ENCODE results near the gene KRTAP12-4. TPM values are rescaled to one million over a fixed set of nuclear protein-coding genes. Genes with fewer than 3 reads are reported as not detected.

Gene KRTAP12-4
- total RNA-seq, 1 experiment from 2014 or later, result not detected

- H3K36me3 ChIP-seq (ENCODE audit: low read depth), result no peaks in the 10 kb centered on the region
- H3K4me2 ChIP-seq, result no peak overlapping the region
- peaks cover 92% of the 10 kb centered on the region for H3K27me3 ChIP-seq (ENCODE audit: insufficient read depth, low read depth)
- no TSS peak for BruUV-seq (replicated peaks)
- H3K79me2 ChIP-seq (ENCODE audit: low read depth), result no peaks in the 10 kb centered on the region
- no peaks in the 10 kb centered on the region for H4K20me1 ChIP-seq (ENCODE audit: insufficient read depth)
- no peaks in the 10 kb centered on the region for H3K9me3 ChIP-seq (ENCODE audit: insufficient read depth, low read depth)
- H3K9me2 ChIP-seq (ENCODE audit: insufficient read depth), result no peaks in the 10 kb centered on the region
- no peak overlapping the region for H3K27ac ChIP-seq
- no peak for DNase-seq
- no peak overlapping the region for H2AFZ ChIP-seq
- intact Hi-C loops (cut with micrococcal nuclease; ENCODE audit: unreplicated experiment), result no loop called here
- ChIA-PET POLR2A (ENCODE audit: unreplicated experiment) (no interaction called here), CTCF (no interaction called here)
- no peaks in the 10 kb centered on the region for H3K4me1 ChIP-seq (replicated peaks; ENCODE audit: insufficient read depth)
- no peak for TF ChIP-seq EZH2 (IDR thresholded peaks at IDR 0.05; ENCODE audit: low read depth)
- TF ChIP-seq CTCF (conservative IDR thresholded peaks at IDR 0.05), result no peak
- H3K4me3 ChIP-seq, result no peak overlapping the region
- no peaks in the 10 kb centered on the region for H3F3A ChIP-seq (ENCODE audit: insufficient read depth, low read depth)
These were observed 30.0 kb upstream of the KRTAP12-4 start for GRCh38 chr21:44684483-44684882.

GRCh38 chr21:44684077-44684476 lies 29.6 kb upstream of the KRTAP12-4 start:
- H3K9me2 ChIP-seq (ENCODE audit: insufficient read depth), result no peaks in the 10 kb centered on the region
- ChIA-PET CTCF (no interaction called here), POLR2A (ENCODE audit: unreplicated experiment) (no interaction called here)
- DNase-seq, result no peak
- no peaks in the 10 kb centered on the region for H3K79me2 ChIP-seq (ENCODE audit: low read depth)
- H3K4me3 ChIP-seq, result no peak overlapping the region
- H3K4me1 ChIP-seq (replicated peaks; ENCODE audit: insufficient read depth), result no peaks in the 10 kb centered on the region
- no peak overlapping the region for H3K27ac ChIP-seq
- H3F3A ChIP-seq (ENCODE audit: insufficient read depth, low read depth), result no peaks in the 10 kb centered on the region
- peaks cover 91% of the 10 kb centered on the region for H3K27me3 ChIP-seq (ENCODE audit: insufficient read depth, low read depth)
- H4K20me1 ChIP-seq (ENCODE audit: insufficient read depth), result no peaks in the 10 kb centered on the region
- TF ChIP-seq EZH2 (IDR thresholded peaks at IDR 0.05; ENCODE audit: low read depth) (no peak), CTCF (conservative IDR thresholded peaks at IDR 0.05) (no peak)
- H3K9me3 ChIP-seq (ENCODE audit: insufficient read depth, low read depth), result no peaks in the 10 kb centered on the region
- no peak overlapping the region for H3K4me2 ChIP-seq
- no peak overlapping the region for H2AFZ ChIP-seq
- intact Hi-C loops (cut with micrococcal nuclease; ENCODE audit: unreplicated experiment), result no loop called here
- no TSS peak for BruUV-seq (replicated peaks)
- no peaks in the 10 kb centered on the region for H3K36me3 ChIP-seq (ENCODE audit: low read depth)

- no peaks in the 10 kb centered on the region for H3K36me3 ChIP-seq (ENCODE audit: low read depth)
- intact Hi-C loops (cut with micrococcal nuclease; ENCODE audit: unreplicated experiment), result no loop called here
- no peak overlapping the region for H3K4me2 ChIP-seq
- BruUV-seq (replicated peaks), result no TSS peak
- no peaks in the 10 kb centered on the region for H4K20me1 ChIP-seq (ENCODE audit: insufficient read depth)
- CTCF ChIA-PET, result interaction anchor here (0.5 kb wide), 1 partner anchor 16 kb away, joined by 6 read pairs; no protein-coding TSS in a partner anchor
- no peaks in the 10 kb centered on the region for H3K9me2 ChIP-seq (ENCODE audit: insufficient read depth)
- no peaks in the 10 kb centered on the region for H3F3A ChIP-seq (ENCODE audit: insufficient read depth, low read depth)
- H3K27me3 ChIP-seq (ENCODE audit: insufficient read depth, low read depth), result peaks cover 87% of the 10 kb centered on the region
- TF ChIP-seq CTCF (conservative IDR thresholded peaks at IDR 0.05), result no peak
- TF ChIP-seq EZH2 (IDR thresholded peaks at IDR 0.05; ENCODE audit: low read depth), result no peak
- H3K9me3 ChIP-seq (ENCODE audit: insufficient read depth, low read depth), result no peaks in the 10 kb centered on the region
- H2AFZ ChIP-seq, result no peak overlapping the region
- no peaks in the 10 kb centered on the region for H3K79me2 ChIP-seq (ENCODE audit: low read depth)
- DNase-seq, result no peak
- no peaks in the 10 kb centered on the region for H3K4me1 ChIP-seq (replicated peaks; ENCODE audit: insufficient read depth)
- H3K4me3 ChIP-seq, result no peak overlapping the region
- POLR2A ChIA-PET (ENCODE audit: unreplicated experiment), result no interaction called here
- no peak overlapping the region for H3K27ac ChIP-seq
These were observed 28.2 kb upstream of the KRTAP12-4 start for GRCh38 chr21:44682580-44683151.

Data from PC-9 (cell line).